HG03139 (cell line): Measurements from ENCODE around the gene MLANA.

Source experiments
- ATAC-seq: cut with Tn5 transposase; IDR thresholded peaks from one replicate; pipeline ENCODE4 v1.9.1; 2021; ENCODE audit not compliant: unreplicated experiment

The MLANA gene, protein sequence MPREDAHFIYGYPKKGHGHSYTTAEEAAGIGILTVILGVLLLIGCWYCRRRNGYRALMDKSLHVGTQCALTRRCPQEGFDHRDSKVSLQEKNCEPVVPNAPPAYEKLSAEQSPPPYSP

DNA sequence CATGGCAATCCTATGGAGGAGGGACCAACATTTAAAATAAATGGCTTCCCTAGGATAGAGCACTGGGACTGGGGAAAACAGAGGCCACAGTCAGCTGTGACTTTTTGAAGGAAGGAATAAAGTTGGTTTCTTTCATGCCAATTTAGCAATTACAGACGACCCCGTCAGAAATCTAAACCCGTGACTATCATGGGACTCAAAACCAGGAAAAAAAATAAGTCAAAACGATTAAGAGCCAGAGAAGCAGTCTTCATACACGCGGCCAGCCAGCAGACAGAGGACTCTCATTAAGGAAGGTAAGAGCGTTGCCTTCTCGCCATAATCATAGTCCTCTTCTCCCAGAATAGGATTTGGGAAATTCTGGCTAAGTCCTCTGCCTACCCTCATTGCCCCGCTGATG, at the start of gene MLANA:
Gene MLANA (plus strand): TSS at position 249 of the 400 bp plus-strand sequence. CDS start 1,586 bp downstream, outside the sequence.
- ATAC-seq: no peak

DNA sequence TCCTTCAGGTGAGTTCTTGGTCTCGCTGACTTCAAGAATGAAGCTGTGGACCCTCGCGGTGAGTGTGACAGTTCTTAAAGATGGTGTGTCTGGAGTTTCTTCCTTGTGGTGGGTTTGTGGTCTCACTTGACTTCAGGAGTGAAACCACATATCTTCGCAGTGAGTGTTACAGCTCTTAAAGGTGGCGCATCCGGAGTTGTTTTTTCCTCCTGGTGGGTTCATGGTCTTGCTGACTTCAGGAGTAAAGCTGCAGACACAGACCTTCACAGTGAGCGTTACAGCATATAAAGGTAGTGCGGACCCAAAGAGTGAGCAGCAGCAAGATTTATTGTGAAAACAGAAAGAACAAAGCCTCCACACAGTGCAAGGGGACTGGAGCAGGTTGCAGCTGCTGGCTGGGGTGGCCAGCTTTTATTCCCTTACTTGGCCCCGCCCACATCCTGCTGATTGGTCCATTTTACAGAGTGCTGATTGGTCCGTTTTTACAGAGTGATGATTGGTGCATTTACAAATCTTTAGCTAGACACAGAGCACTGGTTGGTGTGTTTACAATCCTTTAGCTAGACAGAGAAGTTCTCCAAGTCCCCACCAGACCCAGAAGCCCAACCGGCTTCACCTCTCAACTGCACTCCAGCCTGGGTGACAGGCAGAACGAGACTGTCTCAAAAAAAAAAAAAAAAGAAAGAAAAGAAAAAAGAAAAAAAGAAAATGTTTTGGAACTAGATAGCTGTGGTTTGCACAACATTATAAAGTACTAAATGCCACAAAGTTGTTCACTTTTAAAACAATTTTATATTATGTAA, 48.7 kb upstream of the MLANA start:
- ATAC-seq: no peak

DNA sequence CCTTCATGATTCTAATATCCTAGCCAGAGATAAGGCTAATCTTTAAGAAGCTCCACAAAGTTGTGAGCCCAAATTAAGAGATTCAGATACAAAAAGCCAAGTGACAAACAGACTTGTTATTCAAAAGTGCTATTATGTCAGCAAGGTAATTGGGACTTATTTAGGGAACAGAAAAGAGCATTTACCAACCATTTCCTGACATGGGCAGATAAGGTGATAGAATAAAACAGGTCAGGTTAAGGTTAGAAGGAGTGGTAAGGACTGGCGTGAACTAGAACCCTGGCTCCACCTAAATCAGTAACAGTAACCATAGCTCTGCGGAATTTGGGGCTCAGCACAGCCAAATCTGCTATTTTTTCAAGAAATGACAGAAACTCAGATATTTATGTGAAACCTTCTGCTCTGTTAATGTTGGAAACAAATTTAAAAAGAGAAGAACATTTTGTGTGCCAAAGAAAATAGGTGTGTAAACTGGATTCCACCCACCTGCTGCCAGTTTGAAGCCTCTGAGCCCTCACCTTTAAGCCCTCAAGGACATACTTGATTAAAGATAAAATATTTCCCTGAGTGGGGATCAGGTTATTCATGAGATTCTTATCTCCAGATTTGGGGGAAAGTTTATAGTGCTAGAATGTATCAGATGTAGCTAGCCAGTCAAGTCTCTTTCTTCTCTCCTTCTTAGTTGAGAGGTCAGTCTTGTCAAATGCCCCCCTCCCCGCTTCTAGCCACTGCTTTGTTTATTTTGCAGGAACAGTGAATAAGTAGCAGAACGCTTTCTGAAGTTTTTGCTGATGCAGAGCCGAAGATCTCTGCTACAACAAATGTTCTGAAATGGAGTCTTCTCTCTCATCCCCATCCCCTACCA, 47.5 kb upstream of the MLANA start:
- ATAC-seq: no peak

DNA sequence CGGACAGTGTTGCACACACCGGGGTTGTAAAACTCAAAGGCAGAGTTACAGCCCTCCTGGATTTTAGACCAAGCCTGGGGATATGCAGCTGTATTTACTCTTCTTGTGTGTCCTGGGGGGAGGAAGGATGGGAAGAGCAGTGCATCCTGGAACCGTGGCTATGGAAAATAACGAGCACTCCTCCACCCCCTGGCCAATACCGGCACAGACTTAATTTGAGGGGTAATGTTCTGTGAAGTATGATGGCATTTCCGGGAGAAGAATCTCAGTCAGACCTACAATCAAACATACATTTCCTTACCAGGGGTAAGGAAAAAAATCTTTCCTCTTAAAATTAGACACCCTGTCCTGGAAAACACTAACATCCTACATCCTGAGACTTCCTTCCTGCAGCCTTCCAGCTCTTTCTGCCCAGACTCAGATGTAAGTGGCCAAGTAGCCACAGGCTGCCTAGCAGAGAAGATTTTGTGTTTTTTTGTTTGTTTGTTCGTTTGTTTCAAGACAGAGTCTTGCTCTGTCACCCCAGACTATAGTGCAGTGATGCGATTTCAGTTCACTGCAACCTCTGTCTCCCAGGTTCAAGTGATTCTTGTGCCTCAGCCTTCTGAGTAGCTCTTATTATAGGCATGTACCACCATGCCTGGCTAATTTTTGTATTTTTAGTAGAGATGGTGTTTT, 46.8 kb upstream of the MLANA start:
- no peak for ATAC-seq

DNA sequence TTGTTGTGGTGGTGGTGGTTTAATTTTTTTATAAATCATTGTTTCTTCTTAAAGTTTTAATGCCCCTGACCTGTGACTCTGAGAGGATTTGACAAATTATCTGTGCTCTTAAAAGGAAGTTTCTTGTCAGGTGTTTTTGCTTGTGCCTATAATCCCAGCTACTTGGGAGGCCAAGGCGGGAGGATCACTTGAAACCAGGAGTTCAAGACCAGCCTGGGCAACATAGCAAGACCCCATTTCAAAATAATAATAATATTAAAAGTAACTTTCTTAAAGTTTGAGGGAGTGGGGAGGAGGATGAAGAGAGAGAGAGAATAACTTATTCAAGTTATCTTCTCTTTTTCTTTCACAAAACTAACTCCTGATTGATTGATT, 45.5 kb upstream of the MLANA start:
- ATAC-seq: no peak

DNA sequence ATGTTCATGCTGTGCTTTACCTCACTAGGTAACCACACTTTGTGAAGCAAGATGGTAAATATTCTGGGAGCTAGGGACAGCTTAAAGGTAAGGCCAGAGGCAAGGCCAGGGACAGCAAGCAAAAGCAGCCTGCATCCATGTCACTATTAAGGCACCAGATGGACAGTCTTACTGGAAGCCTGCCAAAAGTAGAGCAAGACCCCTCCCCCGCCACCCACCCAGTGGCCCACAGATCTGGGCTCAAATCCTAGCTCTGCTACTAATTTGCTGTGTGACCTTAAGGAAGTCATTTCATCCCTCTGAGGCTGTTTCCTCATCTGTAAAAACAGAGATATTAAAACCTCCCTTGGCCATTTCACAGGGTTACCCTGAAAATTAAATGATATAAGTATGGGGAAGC, 44.6 kb upstream of the MLANA start:
- ATAC-seq: no peak

DNA sequence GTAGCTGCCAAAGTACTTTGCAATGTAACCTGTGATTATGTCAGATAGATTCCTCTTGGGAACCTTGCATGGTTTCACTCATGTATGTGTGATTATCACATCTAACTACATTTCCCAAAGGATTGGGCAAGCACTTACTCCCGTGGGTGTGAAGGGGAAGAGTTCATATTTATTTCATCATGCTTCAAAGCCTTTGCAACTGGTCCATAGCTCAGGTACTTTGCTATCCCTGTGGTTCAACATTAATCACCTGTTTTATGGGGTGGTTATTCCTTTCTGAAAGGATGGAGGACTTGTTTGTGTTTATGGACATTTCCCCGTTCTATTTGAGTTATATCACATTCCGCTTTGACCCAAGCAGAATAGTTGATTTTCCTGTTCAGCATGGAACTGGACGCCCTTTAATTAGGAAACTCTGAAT, 44.2 kb upstream of the MLANA start:
- ATAC-seq: no peak

DNA sequence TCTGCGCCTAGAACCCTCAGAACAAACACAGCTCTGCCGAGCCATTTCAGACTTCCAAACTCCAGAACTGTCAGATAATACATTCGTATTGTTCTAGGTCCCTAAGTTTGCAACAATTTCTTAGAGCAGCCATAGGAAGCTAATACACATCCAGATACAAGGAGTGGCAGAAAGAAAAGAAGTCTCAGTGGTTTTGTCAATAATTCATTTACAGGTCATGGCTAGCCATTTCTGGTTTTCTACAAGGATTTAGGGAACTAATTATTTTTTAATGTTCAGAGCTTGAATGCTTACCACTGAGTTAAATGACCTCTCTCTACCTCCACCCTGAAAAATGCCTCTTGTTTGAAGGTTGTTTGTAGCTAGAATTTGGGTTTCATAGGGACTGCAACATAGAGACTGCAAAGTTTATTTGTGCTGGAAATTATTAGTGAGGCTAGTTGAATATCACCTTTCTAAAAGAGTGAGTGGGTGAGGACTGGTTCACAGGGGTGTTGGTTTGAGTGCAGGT, 42.3 kb upstream of the MLANA start:
- no peak for ATAC-seq

DNA sequence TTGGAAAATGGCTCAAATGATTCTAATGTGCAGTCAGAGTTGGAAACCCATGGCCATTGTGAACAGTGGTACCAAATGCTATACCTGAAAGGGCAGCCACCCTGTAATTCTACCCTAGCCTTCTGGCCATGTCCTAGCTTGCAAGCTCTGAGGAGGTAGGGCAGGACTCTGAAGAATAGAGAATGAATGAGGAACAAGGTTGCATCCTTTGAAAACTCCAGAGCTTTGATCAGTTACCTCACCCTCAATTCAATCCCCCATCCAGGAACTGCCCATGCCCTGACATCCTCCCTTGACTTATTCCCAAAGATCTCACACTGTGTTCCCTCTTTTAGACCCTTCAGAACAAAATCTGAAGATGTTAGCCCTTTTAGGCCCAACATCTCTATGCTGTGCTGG, 40.0 kb upstream of the MLANA start:
- ATAC-seq: no peak

DNA sequence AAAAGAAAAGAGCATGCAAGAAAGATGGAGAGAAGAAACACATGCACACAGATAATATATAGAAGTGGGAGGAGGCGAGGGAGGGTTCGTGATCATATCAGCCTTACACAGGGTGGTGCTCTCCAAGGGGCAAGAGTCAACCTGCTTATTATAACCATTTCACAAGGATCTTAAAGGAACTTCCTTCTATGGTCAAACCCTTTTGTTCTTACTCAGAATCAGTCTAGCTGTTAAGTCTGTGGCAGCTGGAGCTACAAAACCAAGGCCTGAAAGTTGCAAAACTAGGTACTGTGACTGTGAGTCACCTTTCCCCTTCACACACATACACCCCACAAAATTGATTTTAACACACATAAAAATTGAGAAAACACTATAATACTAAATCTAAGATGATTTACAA, 39.2 kb upstream of the MLANA start:
- ATAC-seq: peak; percentile 76

DNA sequence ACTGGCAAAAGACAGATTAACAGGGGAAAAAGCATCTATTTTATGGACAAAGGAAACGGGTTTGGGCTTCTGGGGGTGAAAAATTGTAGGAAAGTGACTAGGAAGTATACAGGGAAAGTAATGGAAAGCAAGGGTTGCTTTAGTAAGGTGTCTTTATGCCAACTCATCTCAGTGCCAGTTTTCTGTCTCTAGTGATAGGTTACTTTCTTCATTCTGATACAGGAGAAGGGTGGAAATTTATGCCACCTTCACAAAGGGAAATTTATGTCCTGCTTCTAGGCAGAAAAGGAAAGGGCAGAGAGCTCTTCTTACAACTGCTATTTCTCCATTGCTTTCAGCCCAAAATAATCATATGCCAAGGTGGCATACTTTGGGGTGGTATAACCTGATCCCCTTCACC, 37.7 kb upstream of the MLANA start:
- ATAC-seq: no peak

DNA sequence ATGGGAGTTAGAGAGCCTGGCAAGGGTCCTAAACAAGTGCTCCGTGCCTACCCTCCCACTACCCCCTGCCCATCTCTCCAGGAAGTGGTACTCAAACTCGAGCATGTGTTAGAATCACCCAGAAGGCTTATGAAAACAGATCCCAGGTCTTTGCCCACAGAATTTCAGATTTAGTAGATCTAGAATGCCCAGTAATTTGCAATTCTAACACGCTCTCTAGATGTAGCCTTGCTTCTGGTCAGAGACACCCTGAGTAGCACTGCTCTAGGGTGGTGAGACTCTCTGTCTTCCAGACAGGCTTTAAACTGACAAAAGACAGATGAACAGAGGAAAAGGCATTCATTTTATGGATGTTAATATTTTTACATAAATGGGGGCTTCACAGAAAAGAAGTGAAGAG, 37.1 kb upstream of the MLANA start:
- no peak for ATAC-seq

DNA sequence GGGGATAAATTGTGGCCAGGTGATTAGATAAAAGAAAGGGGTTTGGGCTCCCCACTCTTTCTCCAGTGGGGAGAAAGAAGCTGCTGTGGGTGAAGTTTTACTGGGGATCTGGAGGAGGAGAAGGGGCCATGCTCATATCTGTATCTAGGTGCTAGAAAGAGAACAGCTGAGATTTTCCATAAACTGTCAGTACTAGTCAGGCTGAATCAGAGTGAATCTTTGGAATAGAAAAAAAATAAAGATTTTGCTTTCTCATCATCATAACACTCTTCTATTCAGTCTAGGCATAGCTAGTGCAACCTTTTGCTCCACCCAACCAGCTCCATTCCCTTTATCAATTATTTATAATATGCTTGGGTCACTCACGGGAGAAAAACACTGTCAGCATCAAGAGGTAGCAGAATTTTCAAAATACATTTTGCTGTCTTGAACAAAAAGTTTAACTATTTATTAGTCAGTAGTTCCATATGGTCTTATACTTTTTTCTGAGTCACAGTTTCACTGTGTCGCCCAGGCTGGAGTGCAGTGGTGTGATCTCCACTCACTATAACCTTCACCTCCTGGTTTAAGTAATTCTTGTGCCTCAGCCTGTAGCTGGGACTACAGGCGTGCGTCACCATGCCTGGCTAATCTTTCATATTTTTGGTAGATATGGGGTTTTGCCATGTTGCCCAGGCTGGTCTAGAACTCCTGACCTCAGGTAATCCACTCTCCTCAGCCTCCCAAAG, 36.5 kb upstream of the MLANA start:
- ATAC-seq: no peak

DNA sequence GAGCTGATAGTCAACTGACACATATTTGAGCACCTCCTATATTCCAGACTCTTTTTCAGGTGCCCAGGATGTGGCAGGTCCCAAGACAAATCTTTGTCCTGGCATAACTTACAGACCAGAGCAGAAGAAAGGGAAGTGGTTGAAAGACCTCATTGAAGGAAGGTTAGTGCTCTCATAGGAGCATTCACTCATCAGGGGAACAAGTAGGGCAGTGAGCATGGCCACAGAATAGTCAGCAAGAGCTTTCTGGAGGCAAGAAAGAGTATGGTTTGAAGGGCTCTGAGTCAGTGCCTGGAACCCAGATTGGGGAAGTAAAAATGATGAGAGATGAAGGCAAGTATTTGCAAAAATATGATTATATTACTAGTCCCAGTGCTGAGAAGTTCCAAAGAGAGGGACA, 32.8 kb upstream of the MLANA start:
- no peak for ATAC-seq

DNA sequence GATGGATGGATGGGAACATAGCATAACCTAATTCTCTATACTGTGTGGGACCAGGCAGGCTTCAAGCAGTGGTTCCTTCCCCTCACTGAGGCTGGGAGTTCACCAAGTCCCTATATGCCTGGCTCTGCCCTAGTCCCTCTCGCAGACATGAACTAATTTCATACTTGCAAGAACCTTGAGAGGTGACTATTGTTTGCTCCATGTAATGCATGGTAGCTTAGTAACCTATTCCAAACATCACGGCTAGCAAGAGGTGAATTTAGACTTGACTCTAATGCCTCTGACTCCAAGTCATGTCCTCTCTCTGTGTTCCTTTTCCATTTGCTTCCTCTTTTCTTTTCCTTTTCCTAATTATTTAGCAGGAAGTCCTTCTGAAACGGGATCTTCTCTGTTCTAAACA, 31.9 kb upstream of the MLANA start:
- ATAC-seq: no peak

DNA sequence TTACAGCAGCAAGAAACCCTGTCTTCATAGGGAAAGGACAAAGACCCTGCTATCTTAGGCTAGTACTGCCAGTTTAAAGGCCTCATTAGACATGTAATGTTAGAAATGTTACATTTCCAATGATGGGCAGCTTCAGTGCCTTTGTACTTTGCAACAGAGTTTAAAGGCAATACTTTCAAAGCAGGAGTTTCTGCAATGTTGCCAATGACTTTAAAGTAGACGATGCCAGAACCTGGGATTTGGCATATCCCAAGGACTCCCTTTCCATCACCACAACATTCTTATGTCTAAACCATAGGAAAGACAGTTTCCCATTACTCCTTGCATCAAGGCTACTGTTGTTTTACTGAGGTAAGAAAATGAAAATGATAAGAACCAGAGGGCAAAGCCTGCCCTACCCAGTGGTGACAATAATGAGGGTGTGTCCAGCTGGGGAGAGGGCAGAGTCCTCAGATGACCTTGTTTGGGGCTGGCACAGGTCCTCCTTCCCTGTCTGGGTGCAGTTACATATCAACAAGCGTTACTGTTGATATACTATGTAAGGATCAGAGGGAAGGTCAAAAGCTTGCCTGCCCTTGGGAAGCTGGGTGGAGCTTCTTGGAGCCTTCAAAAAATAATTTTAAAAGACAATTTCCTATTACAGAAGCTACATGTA, 27.5 kb upstream of the MLANA start:
- ATAC-seq: no peak

DNA sequence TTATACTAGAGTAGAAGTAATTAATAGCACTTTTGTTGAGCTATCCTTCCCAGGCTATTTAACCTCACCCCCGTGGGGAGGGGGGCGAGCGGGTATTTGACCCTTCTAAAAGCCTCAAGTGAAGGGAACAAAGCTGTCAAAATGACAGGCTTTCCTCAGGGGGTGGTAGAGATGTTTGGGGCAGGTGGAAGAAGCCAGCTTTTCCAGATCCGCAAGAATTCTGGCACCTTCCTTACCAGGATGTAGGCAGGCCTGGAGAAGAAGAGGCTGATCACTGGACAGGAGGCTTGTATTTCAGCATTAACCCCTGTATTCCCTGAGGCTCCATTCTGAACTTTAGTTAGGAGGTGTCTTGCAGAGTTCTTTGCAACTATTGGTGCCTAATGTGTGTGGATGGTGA, 26.2 kb upstream of the MLANA start:
- no peak for ATAC-seq

DNA sequence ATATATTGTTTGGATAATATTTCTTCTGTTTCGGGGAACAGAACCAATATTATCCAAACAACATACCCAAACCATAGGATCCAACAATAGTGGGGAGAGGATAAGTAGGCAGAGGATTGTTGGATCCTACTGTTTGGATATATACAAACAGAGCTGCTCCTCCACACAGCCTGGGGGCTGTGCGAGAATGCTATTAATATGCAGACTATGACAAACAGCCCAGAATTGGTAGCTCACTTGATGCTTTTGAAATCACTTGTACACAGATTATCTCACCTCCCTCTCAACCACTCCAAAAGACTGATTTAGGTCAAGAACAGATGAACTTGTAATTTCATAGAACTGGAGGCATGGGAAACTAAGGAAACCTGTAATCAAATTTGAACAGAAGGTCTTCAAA, 24.4 kb upstream of the MLANA start:
- no peak for ATAC-seq

DNA sequence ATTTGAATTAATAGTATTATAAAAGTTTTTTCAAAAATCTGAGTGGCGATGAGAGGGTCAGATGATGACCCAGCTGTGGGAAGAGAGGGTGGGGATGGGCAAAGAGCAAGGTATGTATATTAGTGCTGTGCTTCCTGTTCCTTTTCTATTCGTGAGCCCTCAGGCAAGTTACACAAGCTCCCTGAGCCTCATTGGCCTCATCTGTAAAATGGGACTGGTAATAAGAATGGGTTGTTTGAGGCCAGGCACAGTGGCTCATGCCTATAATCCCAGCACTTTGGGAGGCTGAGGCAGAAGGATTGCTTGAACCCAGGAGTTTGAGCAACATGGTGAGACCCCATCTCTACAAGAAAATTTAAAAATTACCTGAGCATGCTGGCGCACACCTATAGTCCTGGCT, 24.0 kb upstream of the MLANA start:
- ATAC-seq: no peak

DNA sequence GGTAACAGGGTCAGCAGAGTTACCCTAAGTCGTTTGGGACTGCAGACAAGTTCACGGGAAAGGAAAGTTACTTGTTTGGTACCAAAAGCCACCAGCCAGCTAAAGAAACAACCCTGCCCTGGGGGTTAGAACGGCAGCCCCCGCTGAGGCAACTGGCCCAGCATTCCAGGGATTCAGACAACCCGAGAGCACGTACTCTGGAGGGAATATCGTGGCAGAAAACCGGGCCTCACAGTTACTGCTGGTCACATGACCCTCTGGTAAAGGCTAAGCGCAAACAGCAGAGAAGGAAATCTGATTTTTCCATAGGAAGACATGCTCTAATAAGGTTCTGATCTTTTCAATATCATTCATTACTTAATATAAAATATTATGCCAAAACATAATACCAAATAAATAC, 22.5 kb upstream of the MLANA start:
- ATAC-seq: no peak
